Upper lobe of left lung (tissue), 4 donors: ENCODE measurements around the gene GLRX5.

Experiments
- POLR2AphosphoS5 ChIP-seq, 2 donors: sonication (generic); formaldehyde crosslinking; IDR thresholded peaks; one replicate each; pipeline ENCODE4 v1.5.1; 2017; ENCODE audit warnings: antibody characterized with exemption in 2 of 2
- TF ChIP-seq, protein P1 (sequence below), 6 experiments: fragments of 450-650 bp in 4 of 6; fragments of 200-600 bp in 2 of 6; sonication (generic) in 2 of 6; IDR thresholded peaks; one replicate each; pipeline ENCODE4 v1.5.1; 2016 to 2019; ENCODE audit warnings: antibody characterized with exemption in 6 of 6

DNA sequence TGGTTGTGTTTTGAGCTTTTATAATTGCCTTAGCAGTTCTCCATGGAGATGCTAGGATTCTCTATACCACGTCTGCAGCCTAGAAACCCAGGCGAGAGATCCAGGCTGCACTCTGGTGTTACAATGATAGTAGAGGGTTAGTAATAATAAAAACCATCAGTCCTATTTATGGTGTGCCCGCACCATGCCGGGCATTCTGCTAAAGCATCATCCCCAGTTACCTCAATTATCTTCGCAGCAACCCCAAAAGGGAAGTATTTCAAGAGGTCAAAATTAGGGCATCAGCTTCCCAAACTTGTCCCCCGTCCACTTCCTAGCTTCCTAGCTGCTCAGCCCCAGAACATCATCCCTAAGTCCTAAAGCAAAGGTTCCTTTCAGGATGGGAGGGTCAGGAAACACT, 21.6 kb upstream of the GLRX5 start:
- TF ChIP-seq, protein P1, sequence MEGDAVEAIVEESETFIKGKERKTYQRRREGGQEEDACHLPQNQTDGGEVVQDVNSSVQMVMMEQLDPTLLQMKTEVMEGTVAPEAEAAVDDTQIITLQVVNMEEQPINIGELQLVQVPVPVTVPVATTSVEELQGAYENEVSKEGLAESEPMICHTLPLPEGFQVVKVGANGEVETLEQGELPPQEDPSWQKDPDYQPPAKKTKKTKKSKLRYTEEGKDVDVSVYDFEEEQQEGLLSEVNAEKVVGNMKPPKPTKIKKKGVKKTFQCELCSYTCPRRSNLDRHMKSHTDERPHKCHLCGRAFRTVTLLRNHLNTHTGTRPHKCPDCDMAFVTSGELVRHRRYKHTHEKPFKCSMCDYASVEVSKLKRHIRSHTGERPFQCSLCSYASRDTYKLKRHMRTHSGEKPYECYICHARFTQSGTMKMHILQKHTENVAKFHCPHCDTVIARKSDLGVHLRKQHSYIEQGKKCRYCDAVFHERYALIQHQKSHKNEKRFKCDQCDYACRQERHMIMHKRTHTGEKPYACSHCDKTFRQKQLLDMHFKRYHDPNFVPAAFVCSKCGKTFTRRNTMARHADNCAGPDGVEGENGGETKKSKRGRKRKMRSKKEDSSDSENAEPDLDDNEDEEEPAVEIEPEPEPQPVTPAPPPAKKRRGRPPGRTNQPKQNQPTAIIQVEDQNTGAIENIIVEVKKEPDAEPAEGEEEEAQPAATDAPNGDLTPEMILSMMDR (IDR thresholded peaks at IDR 0.05), result no peak
- no peak for TF ChIP-seq POLR2AphosphoS5 (IDR thresholded peaks at IDR 0.05)
